H1 (cell line): ENCODE measurements around the gene CALML4. TPM values are rescaled to one million over a fixed set of nuclear protein-coding genes. Genes with fewer than 3 reads are reported as not detected.

Source experiments
- CTCF ChIA-PET: fragments of 300-600 bp; sonication (Branson Sonifier 250); formaldehyde crosslinking; loops from one replicate; lab custom pipeline; 2021; ENCODE audit not compliant: partially characterized antibody; lab: Charles Lee
- POLR2A ChIA-PET: fragments of 300-600 bp; sonication (Branson Sonifier 250); formaldehyde crosslinking; loops from one replicate; lab custom pipeline; 2021; ENCODE audit warnings: inconsistent platforms; ENCODE audit not compliant: partially characterized antibody; lab: Charles Lee
- DNase-seq, 2 experiments: peaks; one replicate each; pipeline versions ENCODE4 v3.0.0 to v3.0.0-alpha.2; 2010 to 2022; ENCODE audit warnings: low spot score in 2 of 2, low read depth in 1 of 2, mixed read lengths in 1 of 2
- FAIRE-seq: peaks from 2 replicates; lab custom pipeline; 2011; peaks lifted over from hg19 to GRCh38; lab: Jason Lieb, UNC
- H2AFZ ChIP-seq: 2 replicates; pipeline ENCODE4 v1.8.1; 2012; ENCODE audit warnings: low read length, inconsistent platforms
- H2AK5ac ChIP-seq: 2 replicates; pipeline ENCODE4 v1.6.1; 2013; ENCODE audit warnings: low read depth, low read length
- H2BK120ac ChIP-seq: replicated peaks from 2 replicates; pipeline ENCODE3; 2013; ENCODE audit warnings: low read depth, low read length, inconsistent platforms
- H2BK12ac ChIP-seq: 2 replicates; pipeline ENCODE4 v1.6.1; 2013; ENCODE audit warnings: low read depth, low read length
- H2BK15ac ChIP-seq: 2 replicates; pipeline ENCODE4 v1.6.1; 2013; ENCODE audit warnings: low read length
- H2BK20ac ChIP-seq: 2 replicates; pipeline ENCODE4 v1.6.1; 2013; ENCODE audit warnings: low read length
- H2BK5ac ChIP-seq: 2 replicates; pipeline ENCODE4 v1.6.1; 2013; ENCODE audit warnings: low read depth, low read length
- H3K14ac ChIP-seq: 2 replicates; pipeline ENCODE4 v1.6.1; 2013; ENCODE audit warnings: inconsistent platforms; ENCODE audit not compliant: insufficient read length
- H3K18ac ChIP-seq: 2 replicates; pipeline ENCODE4 v1.6.1; 2013; ENCODE audit warnings: low read length; ENCODE audit errors: extremely low read depth
- H3K23ac ChIP-seq: 2 replicates; pipeline ENCODE4 v1.6.1; 2013; ENCODE audit warnings: inconsistent platforms; ENCODE audit not compliant: insufficient read length
- H3K23me2 ChIP-seq: 2 replicates; pipeline ENCODE4 v1.6.1; 2013; ENCODE audit warnings: low read depth, low read length
- H3K27ac ChIP-seq: 2 replicates; pipeline ENCODE4 v1.6.1; 2011; ENCODE audit warnings: low read depth, low read length, inconsistent platforms
- H3K27me3 ChIP-seq, 4 experiments: replicated peaks in 1 of 4; 1 replicate in 1 of 4; 2 replicates in 3 of 4; pipeline versions ENCODE4 v1.6.1 to v1.8.1; 2011 to 2013; ENCODE audit warnings: low read length in 3 of 4, mild to moderate bottlenecking in 3 of 4, inconsistent platforms in 2 of 4, mixed read lengths in 2 of 4, moderate library complexity in 1 of 4; ENCODE audit not compliant: control insufficient read depth in 3 of 4, insufficient read depth in 3 of 4; ENCODE audit errors: extremely low read depth in 1 of 4
- H3K36me3 ChIP-seq, 4 experiments: 2 replicates each; pipeline versions ENCODE4 v1.6.1 to v1.8.1; 2011 to 2013; ENCODE audit warnings: mild to moderate bottlenecking in 4 of 4, low read length in 3 of 4, moderate library complexity in 2 of 4, control low read depth in 1 of 4, inconsistent platforms in 1 of 4; ENCODE audit not compliant: insufficient read depth in 4 of 4, control insufficient read depth in 2 of 4
- H3K4ac ChIP-seq: replicated peaks from 2 replicates; pipeline ENCODE3; 2013; ENCODE audit warnings: low read length, low read depth, mixed read lengths, inconsistent platforms; ENCODE audit not compliant: insufficient read length
- H3K4me1 ChIP-seq, 4 experiments: replicated peaks in 1 of 4; 1 replicate in 1 of 4; 2 replicates in 3 of 4; pipeline versions ENCODE4 v1.6.1 to v1.8.1; 2011 to 2013; ENCODE audit warnings: low read length in 3 of 4, inconsistent platforms in 2 of 4, mixed read lengths in 1 of 4; ENCODE audit not compliant: insufficient read depth in 4 of 4, control insufficient read depth in 3 of 4
- H3K4me2 ChIP-seq, 2 experiments: 2 replicates each; pipeline versions ENCODE4 v1.6.1 to v1.8.1; 2011 to 2013; ENCODE audit warnings: low read depth in 2 of 2, low read length in 2 of 2, control low read depth in 1 of 2, inconsistent platforms in 1 of 2, mild to moderate bottlenecking in 1 of 2; ENCODE audit not compliant: insufficient read depth in 1 of 2
- H3K4me3 ChIP-seq, 4 experiments: fragments of 200-600, 300-600 bp in 1 of 4; sonication (generic), shearing (Covaris generic), sonication (Bioruptor Twin) in 1 of 4; 2 replicates each; pipeline versions ENCODE4 v1.5.1 to v1.8.1; 2011 to 2016; ENCODE audit warnings: low read length in 4 of 4, low read depth in 3 of 4, control low read depth in 2 of 4, inconsistent platforms in 2 of 4, mild to moderate bottlenecking in 2 of 4, mixed read lengths in 1 of 4, moderate library complexity in 1 of 4; ENCODE audit not compliant: insufficient read depth in 2 of 4; ENCODE audit errors: extremely low read depth in 1 of 4
- H3K56ac ChIP-seq: replicated peaks from 2 replicates; pipeline ENCODE3; 2013; ENCODE audit warnings: low read depth, mild to moderate bottlenecking, mixed read lengths, low read length, inconsistent platforms; ENCODE audit not compliant: insufficient read length
- H3K79me1 ChIP-seq: 2 replicates; pipeline ENCODE4 v1.6.1; 2013; ENCODE audit warnings: low read depth, low read length, control low read depth
- H3K79me2 ChIP-seq, 2 experiments: 2 replicates each; pipeline versions ENCODE4 v1.6.1 to v1.8.1; 2012 to 2013; ENCODE audit warnings: low read length in 2 of 2, mild to moderate bottlenecking in 2 of 2, inconsistent platforms in 1 of 2; ENCODE audit not compliant: insufficient read depth in 2 of 2, control insufficient read depth in 1 of 2
- H3K9ac ChIP-seq, 4 experiments: replicated peaks in 1 of 4; 1 replicate in 1 of 4; 2 replicates in 3 of 4; pipeline versions ENCODE4 v1.6.1 to v1.8.1; 2011 to 2013; ENCODE audit warnings: low read depth in 3 of 4, low read length in 3 of 4, control low read depth in 2 of 4, mild to moderate bottlenecking in 2 of 4, moderate library complexity in 2 of 4, inconsistent platforms in 1 of 4; ENCODE audit errors: extremely low read depth in 1 of 4
- H3K9me3 ChIP-seq, 2 experiments: 2 replicates each; pipeline versions ENCODE4 v1.6.1 to v1.8.1; 2012 to 2013; ENCODE audit warnings: mild to moderate bottlenecking in 2 of 2, moderate library complexity in 2 of 2, control low read depth in 1 of 2, inconsistent platforms in 1 of 2, low read depth in 1 of 2, low read length in 1 of 2, mixed read lengths in 1 of 2; ENCODE audit not compliant: insufficient read depth in 2 of 2
- H4K20me1 ChIP-seq, 2 experiments: replicated peaks in 1 of 2; 2 replicates each; pipeline versions ENCODE3 to v1.8.1; 2011 to 2013; ENCODE audit warnings: inconsistent platforms in 2 of 2, low read length in 2 of 2, mild to moderate bottlenecking in 1 of 2; ENCODE audit not compliant: insufficient read depth in 2 of 2, control insufficient read depth in 1 of 2
- H4K5ac ChIP-seq: 2 replicates; pipeline ENCODE4 v1.6.1; 2013; ENCODE audit warnings: low read length, low read depth, mixed read lengths, inconsistent platforms; ENCODE audit not compliant: insufficient read length
- H4K8ac ChIP-seq: 2 replicates; pipeline ENCODE4 v1.8.0; 2013; ENCODE audit warnings: mild to moderate bottlenecking, moderate library complexity, low read length, inconsistent platforms; ENCODE audit not compliant: insufficient read depth; ENCODE audit errors: extremely low read depth
- H4K91ac ChIP-seq: replicated peaks from 2 replicates; pipeline ENCODE3; 2013; ENCODE audit warnings: low read length, mixed read lengths, inconsistent platforms; ENCODE audit not compliant: insufficient read length
- ASH2L ChIP-seq: fragments of 200-600, 300-600 bp; sonication (generic); IDR thresholded peaks from one replicate; pipeline ENCODE4 v1.7.1; 2017; ENCODE audit warnings: low read length
- CHD1 ChIP-seq: IDR thresholded peaks from 2 replicates; pipeline ENCODE4 v1.6.1; 2012; ENCODE audit warnings: low read depth, low read length, improper control_type of control experiment
- CREB1 ChIP-seq: IDR thresholded peaks from 2 replicates; pipeline ENCODE4 v1.6.1; 2012; ENCODE audit warnings: inconsistent platforms
- EGR1 ChIP-seq: IDR thresholded peaks from 2 replicates; pipeline ENCODE4 v1.6.1; 2011; ENCODE audit warnings: low read depth, low read length, borderline replicate concordance
- KDM1A ChIP-seq: fragments of 200-600, 300-600 bp; sonication (generic); IDR thresholded peaks from 2 replicates; pipeline ENCODE4 v1.7.1; 2016; ENCODE audit warnings: mild to moderate bottlenecking, low read length, borderline replicate concordance
- KDM5A ChIP-seq: fragments of 200-600 bp; IDR thresholded peaks from 2 replicates; pipeline ENCODE4 v1.7.1; 2012; ENCODE audit warnings: mild to moderate bottlenecking, low read length, inconsistent platforms, mixed read lengths
- NRF1 ChIP-seq: IDR thresholded peaks from 2 replicates; pipeline ENCODE4 v1.6.1; 2011; ENCODE audit warnings: mild to moderate bottlenecking, low read depth, low read length, improper control_type of control experiment
- PHF8 ChIP-seq: fragments of 200-600 bp; sonication (generic); conservative IDR thresholded peaks from 2 replicates; pipeline ENCODE4 v1.7.1; 2012; ENCODE audit warnings: low read depth, mild to moderate bottlenecking, inconsistent platforms, low read length, moderate library complexity
- POLR2A ChIP-seq, 2 experiments: IDR thresholded peaks; 1 replicate in 1 of 2; 2 replicates in 1 of 2; pipeline ENCODE4 v1.6.1; 2011; ENCODE audit warnings: low read depth in 2 of 2, low read length in 2 of 2, mild to moderate bottlenecking in 2 of 2; ENCODE audit errors: control extremely low read depth in 1 of 2
- POLR2AphosphoS5 ChIP-seq: IDR thresholded peaks from 2 replicates; pipeline ENCODE4 v1.6.1; 2011; ENCODE audit warnings: low read depth, low read length
- POU5F1 ChIP-seq: IDR thresholded peaks from 2 replicates; pipeline ENCODE4 v1.6.1; 2011; ENCODE audit warnings: low read depth, mild to moderate bottlenecking, low read length, moderate library complexity
- SP1 ChIP-seq: IDR thresholded peaks from 2 replicates; pipeline ENCODE4 v1.6.1; 2011; ENCODE audit warnings: low read depth, low read length
- TEAD4 ChIP-seq: IDR thresholded peaks from 2 replicates; pipeline ENCODE4 v1.6.1; 2012; ENCODE audit warnings: low read depth, low read length, inconsistent platforms, mixed read lengths
- YY1 ChIP-seq: IDR thresholded peaks from 2 replicates; pipeline ENCODE4 v1.6.1; 2011; ENCODE audit warnings: low read depth, mild to moderate bottlenecking, low read length
- WGBS, 2 experiments: shearing (Covaris generic) in 1 of 2; methylation state at CpG; one replicate each; pipeline versions ENCODE4 v1.1.6 to v1.1.7; 2013 to 2015; ENCODE audit warnings: low lambda C conversion rate in 2 of 2, mixed read lengths in 2 of 2, inconsistent platforms in 1 of 2, low coverage in 1 of 2, missing lambda C conversion rate in 1 of 2; ENCODE audit not compliant: insufficient replicate concordance in 2 of 2, insufficient coverage in 1 of 2, insufficient read length in 1 of 2; ENCODE audit errors: extremely low coverage in 1 of 2, missing lambda C conversion rate in 1 of 2; 5-methylcytosine and 5-hydroxymethylcytosine counted together
- polyA plus RNA-seq, 7 experiments: library from polyadenylated mRNA; depleted of rRNA in 3 of 7; stranded (reverse) in 5 of 7; unstranded in 2 of 7; fragments of >200 nt in 5 of 7; fragments of 200-250 nt in 2 of 7; gene quantifications; 1 replicate in 5 of 7; 2 replicates in 1 of 7; 4 replicates in 1 of 7; pipeline versions ENCODE4 v1.2.1 to v1.2.3, GENCODE V29; 2011 to 2013; ENCODE audit warnings: missing spikeins in 2 of 7, mixed read lengths in 2 of 7
- total RNA-seq: library from RNA; stranded (reverse); fragmentation: NEBNext Ultra II Directional; extraction: Animal tissue kit (Norgen Biotek cat#: 25700); gene quantifications from 2 replicates; pipeline ENCODE4 v1.2.1, GENCODE V29; 2021
- TF ChIP-seq, protein P1 (sequence below): IDR thresholded peaks from 2 replicates; pipeline ENCODE4 v1.6.1; 2011; ENCODE audit warnings: low read length, improper control_type of control experiment

CALML4 gene
- total and polyA plus RNA-seq, 2 of the 8 experiments (the other 6 are each of a cell fraction or from before 2014, with no cell fraction given), result 3.8 to 12.5 TPM

GRCh38 chr15:68214838-68215254, 9.7 kb upstream of the CALML4 start:
- Histone ChIP-seq H3K4ac (no peak overlapping the region), H3K79me1 (peaks cover 19% of the 10 kb centered on the region), H2BK120ac (no peak overlapping the region), H3K36me3 (peaks cover 3 to 23% (median 9%) of the 10 kb centered on the region in 4 experiments; a peak in 6 of 8 replicates), H4K91ac (no peak overlapping the region), H3K18ac (no peak overlapping the region), H3K23ac (no peak overlapping the region)
- WGBS, 2 experiments, result 82% methylated on average over 6 of the region's 6 CpGs; no CpG with 5 or more reads in 1 of the 2 experiments
- TF ChIP-seq KDM1A, result no peak
- TF ChIP-seq, protein P1, sequence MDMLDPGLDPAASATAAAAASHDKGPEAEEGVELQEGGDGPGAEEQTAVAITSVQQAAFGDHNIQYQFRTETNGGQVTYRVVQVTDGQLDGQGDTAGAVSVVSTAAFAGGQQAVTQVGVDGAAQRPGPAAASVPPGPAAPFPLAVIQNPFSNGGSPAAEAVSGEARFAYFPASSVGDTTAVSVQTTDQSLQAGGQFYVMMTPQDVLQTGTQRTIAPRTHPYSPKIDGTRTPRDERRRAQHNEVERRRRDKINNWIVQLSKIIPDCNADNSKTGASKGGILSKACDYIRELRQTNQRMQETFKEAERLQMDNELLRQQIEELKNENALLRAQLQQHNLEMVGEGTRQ, result no peak
- no peak for TF ChIP-seq EGR1
- TF ChIP-seq POLR2AphosphoS5, result no peak
- no peak for TF ChIP-seq PHF8
- no peak for TF ChIP-seq NRF1
- TF ChIP-seq POU5F1, result no peak
- no peak for TF ChIP-seq TEAD4
- TF ChIP-seq YY1, result no peak
- no peak for TF ChIP-seq SP1
- no peak for TF ChIP-seq KDM5A
- no peak for TF ChIP-seq CREB1
- no peak for TF ChIP-seq CHD1
- TF ChIP-seq POLR2A (IDR thresholded peaks at IDR 0.05; ENCODE audit: control extremely low read depth in 1 of 2, low read depth in 2 of 2, low read length in 2 of 2), result no peak
- no peak for TF ChIP-seq ASH2L
- TF ChIP-seq, all 59 proteins: peak for 0
- Histone ChIP-seq H2BK5ac (no peak overlapping the region), H3K27ac (no peak overlapping the region), H3K4me3 (no peak overlapping the region), H3K9me3 (no peaks in the 10 kb centered on the region), H4K8ac (no peak overlapping the region), H3K9ac (no peak overlapping the region), H2BK12ac (no peak overlapping the region), H3K23me2 (no peaks in the 10 kb centered on the region), H2AK5ac (no peak overlapping the region), H4K20me1 (peaks cover 10 to 28% of the 10 kb centered on the region in 2 experiments), H4K5ac (no peak overlapping the region), H3K79me2 (peaks cover 4 to 65% of the 10 kb centered on the region in 2 experiments; a peak in 3 of 4 replicates), H3K14ac (no peak overlapping the region), H3K4me1 (peaks cover 0 to 16% (median under 1%) of the 10 kb centered on the region in 4 experiments; a peak in 5 of 7 replicates), H3K27me3 (no peaks in the 10 kb centered on the region), H2AFZ (no peak overlapping the region), H3K56ac (no peak overlapping the region), H2BK20ac (no peak overlapping the region), H2BK15ac (no peak overlapping the region), H3K4me2 (no peak overlapping the region)
- CTCF ChIA-PET, result interaction anchor here (0.9 kb wide), 1 partner anchor 38 kb away, joined by 3 read pairs; no protein-coding TSS in a partner anchor
- POLR2A ChIA-PET, result interaction anchor here (2.4 to 6.0 kb wide), 2 partner anchors 9 to 14 kb away, joined by 11 to 38 read pairs; partner anchors contain the start of gene CLN6
- FAIRE-seq (no peak), DNase-seq (no peak)
